Neural cell (in vitro differentiated cells): Measurements from ENCODE around the gene DCT.

Experiments used
- RAD21 ChIP-seq: fragments of 450-650 bp; conservative IDR thresholded peaks from 2 replicates; pipeline ENCODE4 v1.6.1; 2014; ENCODE audit warnings: antibody characterized with exemption, mild to moderate bottlenecking, moderate library complexity
- TAF1 ChIP-seq: IDR thresholded peaks from 2 replicates; pipeline ENCODE4 v1.6.1; 2012; ENCODE audit warnings: low read depth
- TF ChIP-seq, protein P1 (sequence below): fragments of 450-650 bp; IDR thresholded peaks from 2 replicates; pipeline ENCODE4 v1.5.1; 2014; ENCODE audit warnings: antibody characterized with exemption, mild to moderate bottlenecking, moderate library complexity; ENCODE audit not compliant: poor library complexity, severe bottlenecking
- TF ChIP-seq, protein P2 (sequence below): IDR thresholded peaks from 2 replicates; pipeline ENCODE4 v1.6.1; 2012; ENCODE audit warnings: borderline replicate concordance

DNA sequence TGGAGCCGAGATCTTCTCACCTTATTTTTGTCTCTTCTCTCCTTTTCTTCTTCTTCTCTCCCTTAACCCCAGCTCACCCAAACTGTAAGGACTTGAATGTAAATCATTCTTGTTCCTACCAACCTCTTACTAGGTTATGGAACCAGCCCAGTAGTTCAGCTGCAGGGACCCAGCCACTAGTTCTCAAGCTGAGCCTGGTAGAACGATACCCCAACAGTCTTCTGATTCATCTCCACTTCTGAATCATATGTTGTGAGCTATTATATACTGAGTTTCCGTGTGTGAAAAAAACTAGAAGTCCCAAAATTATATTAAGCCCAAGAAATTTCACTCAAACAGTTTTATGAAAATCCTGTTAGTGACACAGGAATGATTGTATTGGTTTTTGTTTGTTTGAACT is 67.7 kb downstream of the DCT start:
- TF ChIP-seq, protein P1, sequence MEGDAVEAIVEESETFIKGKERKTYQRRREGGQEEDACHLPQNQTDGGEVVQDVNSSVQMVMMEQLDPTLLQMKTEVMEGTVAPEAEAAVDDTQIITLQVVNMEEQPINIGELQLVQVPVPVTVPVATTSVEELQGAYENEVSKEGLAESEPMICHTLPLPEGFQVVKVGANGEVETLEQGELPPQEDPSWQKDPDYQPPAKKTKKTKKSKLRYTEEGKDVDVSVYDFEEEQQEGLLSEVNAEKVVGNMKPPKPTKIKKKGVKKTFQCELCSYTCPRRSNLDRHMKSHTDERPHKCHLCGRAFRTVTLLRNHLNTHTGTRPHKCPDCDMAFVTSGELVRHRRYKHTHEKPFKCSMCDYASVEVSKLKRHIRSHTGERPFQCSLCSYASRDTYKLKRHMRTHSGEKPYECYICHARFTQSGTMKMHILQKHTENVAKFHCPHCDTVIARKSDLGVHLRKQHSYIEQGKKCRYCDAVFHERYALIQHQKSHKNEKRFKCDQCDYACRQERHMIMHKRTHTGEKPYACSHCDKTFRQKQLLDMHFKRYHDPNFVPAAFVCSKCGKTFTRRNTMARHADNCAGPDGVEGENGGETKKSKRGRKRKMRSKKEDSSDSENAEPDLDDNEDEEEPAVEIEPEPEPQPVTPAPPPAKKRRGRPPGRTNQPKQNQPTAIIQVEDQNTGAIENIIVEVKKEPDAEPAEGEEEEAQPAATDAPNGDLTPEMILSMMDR = no peak
- TF ChIP-seq, protein P2, sequence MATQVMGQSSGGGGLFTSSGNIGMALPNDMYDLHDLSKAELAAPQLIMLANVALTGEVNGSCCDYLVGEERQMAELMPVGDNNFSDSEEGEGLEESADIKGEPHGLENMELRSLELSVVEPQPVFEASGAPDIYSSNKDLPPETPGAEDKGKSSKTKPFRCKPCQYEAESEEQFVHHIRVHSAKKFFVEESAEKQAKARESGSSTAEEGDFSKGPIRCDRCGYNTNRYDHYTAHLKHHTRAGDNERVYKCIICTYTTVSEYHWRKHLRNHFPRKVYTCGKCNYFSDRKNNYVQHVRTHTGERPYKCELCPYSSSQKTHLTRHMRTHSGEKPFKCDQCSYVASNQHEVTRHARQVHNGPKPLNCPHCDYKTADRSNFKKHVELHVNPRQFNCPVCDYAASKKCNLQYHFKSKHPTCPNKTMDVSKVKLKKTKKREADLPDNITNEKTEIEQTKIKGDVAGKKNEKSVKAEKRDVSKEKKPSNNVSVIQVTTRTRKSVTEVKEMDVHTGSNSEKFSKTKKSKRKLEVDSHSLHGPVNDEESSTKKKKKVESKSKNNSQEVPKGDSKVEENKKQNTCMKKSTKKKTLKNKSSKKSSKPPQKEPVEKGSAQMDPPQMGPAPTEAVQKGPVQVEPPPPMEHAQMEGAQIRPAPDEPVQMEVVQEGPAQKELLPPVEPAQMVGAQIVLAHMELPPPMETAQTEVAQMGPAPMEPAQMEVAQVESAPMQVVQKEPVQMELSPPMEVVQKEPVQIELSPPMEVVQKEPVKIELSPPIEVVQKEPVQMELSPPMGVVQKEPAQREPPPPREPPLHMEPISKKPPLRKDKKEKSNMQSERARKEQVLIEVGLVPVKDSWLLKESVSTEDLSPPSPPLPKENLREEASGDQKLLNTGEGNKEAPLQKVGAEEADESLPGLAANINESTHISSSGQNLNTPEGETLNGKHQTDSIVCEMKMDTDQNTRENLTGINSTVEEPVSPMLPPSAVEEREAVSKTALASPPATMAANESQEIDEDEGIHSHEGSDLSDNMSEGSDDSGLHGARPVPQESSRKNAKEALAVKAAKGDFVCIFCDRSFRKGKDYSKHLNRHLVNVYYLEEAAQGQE = no peak
- TF ChIP-seq RAD21 = no peak
- no peak for TF ChIP-seq TAF1
